GM12892 (cell line): ENCODE data around the gene AUNIP.

Experiments used
- POLR2A ChIP-seq: IDR thresholded peaks from 2 replicates; pipeline ENCODE4 v1.6.1; 2011; ENCODE audit warnings: low read depth, low read length, control low read depth
- POLR2AphosphoS5 ChIP-seq: IDR thresholded peaks from 2 replicates; pipeline ENCODE4 v1.6.1; 2011; ENCODE audit warnings: low read depth, low read length, control low read depth

DNA sequence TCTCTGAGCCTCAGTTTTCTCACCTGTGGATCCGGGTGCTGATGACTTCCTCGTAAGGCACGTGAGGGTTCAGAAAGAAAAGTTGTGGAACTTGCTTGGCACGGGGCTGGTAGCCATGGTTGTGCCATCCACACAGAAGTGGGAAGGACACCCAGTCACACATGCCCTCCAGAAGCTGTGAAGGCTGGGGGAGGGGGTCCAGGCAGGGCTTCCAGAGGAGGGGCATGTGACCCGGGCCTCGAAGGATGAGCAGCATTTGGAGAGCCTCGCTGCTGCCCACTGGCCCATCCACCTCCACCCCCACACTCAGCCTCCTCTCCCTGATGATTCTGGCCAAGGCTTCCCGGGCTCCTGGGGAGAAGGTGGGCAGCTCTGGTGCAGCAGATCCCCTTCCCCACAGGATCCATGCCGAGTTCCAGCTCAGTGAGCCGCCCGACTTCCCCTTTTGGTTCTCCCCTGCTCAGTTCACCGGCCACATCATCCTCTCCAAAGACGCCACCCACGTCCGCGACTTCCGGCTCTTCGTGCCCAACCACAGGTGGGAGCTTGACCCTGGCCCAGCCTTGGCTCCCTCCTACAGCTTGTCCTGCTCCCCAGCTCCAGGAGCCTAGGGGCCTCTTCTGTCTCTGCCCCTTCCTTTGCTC, 49.9 kb downstream of the AUNIP start:
- TF ChIP-seq POLR2A = no peak
- TF ChIP-seq POLR2AphosphoS5 = no peak
